Activated T-cell treated with anti-CD3 and anti-CD28 coated beads, Interleukin-2, amount 50 U/mL, for 48 hours (primary cell): Measurements from ENCODE around the gene CFAP298.

Experiments
- DNase-seq, 2 experiments: peaks; one replicate each; pipeline ENCODE4 v3.0.0-alpha.2; 2020

CFAP298 gene

GRCh38 chr21:32597205-32597604 is 15.0 kb downstream of the CFAP298 start:
- DNase-seq = no peak

GRCh38 chr21:32595431-32595830 is 16.7 kb downstream of the CFAP298 start:
- DNase-seq = no peak

- DNase-seq = no peak
These were observed 18.5 kb downstream of the CFAP298 start for GRCh38 chr21:32593690-32594089.

GRCh38 chr21:32592929-32593502 is 19.2 kb downstream of the CFAP298 start:
- no peak for DNase-seq

- no peak for DNase-seq
These were observed 22.0 kb downstream of the CFAP298 start for GRCh38 chr21:32590130-32590529.

- DNase-seq = no peak
These were observed 24.5 kb downstream of the CFAP298 start for GRCh38 chr21:32587651-32588050.

- no peak for DNase-seq
These were observed 25.1 kb downstream of the CFAP298 start for GRCh38 chr21:32587120-32587519.

GRCh38 chr21:32585970-32586369 is 26.2 kb downstream of the CFAP298 start:
- no peak for DNase-seq

GRCh38 chr21:32585042-32585710 is 27.0 kb downstream of the CFAP298 start, which contains the start of gene TCP10L:
TSS of gene TCP10L (minus strand) at chr21:32585523. CDS start at chr21:32584304, 1,219 bp downstream.
- DNase-seq = no peak

- no peak for DNase-seq
These were observed 27.7 kb downstream of the CFAP298 start for GRCh38 chr21:32584472-32584871.

GRCh38 chr21:32581732-32582131 is 30.4 kb downstream of the CFAP298 start:
- no peak for DNase-seq

- no peak for DNase-seq
These were observed 31.2 kb downstream of the CFAP298 start for GRCh38 chr21:32580949-32581348.

GRCh38 chr21:32578107-32578691 is 34.0 kb downstream of the CFAP298 start:
- peak in 1 of 2 experiments; percentile 38 for DNase-seq

GRCh38 chr21:32576011-32576410 is 36.2 kb downstream of the CFAP298 start:
- DNase-seq = no peak

GRCh38 chr21:32574946-32575925 is 36.9 kb downstream of the CFAP298 start:
- DNase-seq = no peak

- no peak for DNase-seq
These were observed 39.4 kb downstream of the CFAP298 start for GRCh38 chr21:32572574-32573420.

GRCh38 chr21:32570456-32570855 is 41.7 kb downstream of the CFAP298 start:
- DNase-seq = no peak

GRCh38 chr21:32569261-32570230 is 42.6 kb downstream of the CFAP298 start:
- DNase-seq = peak; percentile 88

GRCh38 chr21:32567626-32568025 is 44.6 kb downstream of the CFAP298 start:
- no peak for DNase-seq

- DNase-seq = no peak
These were observed 45.3 kb downstream of the CFAP298 start for GRCh38 chr21:32566741-32567389.
